HG03025 (cell line): Measurements from ENCODE around the gene UBXN4.
"Not testable (repeated sequence)": the region's sequence is repeated elsewhere in the genome, so short reads cannot be mapped to it uniquely, and the experiment has no call there.

Experiments used
- ATAC-seq: cut with Tn5 transposase; IDR thresholded peaks from one replicate; pipeline ENCODE4 v1.9.1; 2021; ENCODE audit warnings: mild to moderate bottlenecking, moderate library complexity; ENCODE audit not compliant: unreplicated experiment, low FRiP score

The UBXN4 gene

GRCh38 chr2:135800513-135801460, 59.1 kb downstream of the UBXN4 start:
- no peak for ATAC-seq

- ATAC-seq = no peak
These were observed 60.7 kb downstream of the UBXN4 start for GRCh38 chr2:135802350-135802749.

- ATAC-seq = no peak
These were observed 61.6 kb downstream of the UBXN4 start for GRCh38 chr2:135803278-135803677.

GRCh38 chr2:135807874-135808273, 66.2 kb downstream of the UBXN4 start:
- not testable (repeated sequence) for ATAC-seq

- ATAC-seq = no peak
These were observed 71.4 kb downstream of the UBXN4 start for GRCh38 chr2:135812907-135813511.

GRCh38 chr2:135815269-135815668, 73.6 kb downstream of the UBXN4 start:
- no peak for ATAC-seq

- ATAC-seq = no peak
These were observed 75.8 kb downstream of the UBXN4 start for GRCh38 chr2:135817466-135817865.

GRCh38 chr2:135817951-135818350, 76.3 kb downstream of the UBXN4 start:
- ATAC-seq = no peak

GRCh38 chr2:135818937-135819610, 77.4 kb downstream of the UBXN4 start:
- ATAC-seq = no peak

GRCh38 chr2:135820003-135820618, 78.5 kb downstream of the UBXN4 start:
- ATAC-seq = peak; percentile 70

- ATAC-seq = no peak
These were observed 79.5 kb downstream of the UBXN4 start for GRCh38 chr2:135821190-135821589.

- no peak for ATAC-seq
These were observed 81.2 kb downstream of the UBXN4 start for GRCh38 chr2:135822855-135823254.

GRCh38 chr2:135825131-135825530, 83.5 kb downstream of the UBXN4 start:
- no peak for ATAC-seq

GRCh38 chr2:135825550-135826176, 84.0 kb downstream of the UBXN4 start:
- no peak for ATAC-seq

- ATAC-seq = no peak
These were observed 84.9 kb downstream of the UBXN4 start for GRCh38 chr2:135826544-135826943.

- no peak for ATAC-seq
These were observed 87.9 kb downstream of the UBXN4 start for GRCh38 chr2:135829378-135830135.

- ATAC-seq = no peak
These were observed 89.6 kb downstream of the UBXN4 start for GRCh38 chr2:135831180-135831812.

GRCh38 chr2:135832891-135833290, 91.2 kb downstream of the UBXN4 start:
- no peak for ATAC-seq
